ENCODE measurements around the gene PGK1. TPM values are rescaled to one million over a fixed set of nuclear protein-coding genes. Genes with fewer than 3 reads are reported as not detected.

PGK1 gene
- total and polyA plus RNA-seq, 9 of the 15 experiments (the other 6 are each of a cell fraction or from before 2014, with no cell fraction given): 199 to 1,378 (median 378) TPM

DNA sequence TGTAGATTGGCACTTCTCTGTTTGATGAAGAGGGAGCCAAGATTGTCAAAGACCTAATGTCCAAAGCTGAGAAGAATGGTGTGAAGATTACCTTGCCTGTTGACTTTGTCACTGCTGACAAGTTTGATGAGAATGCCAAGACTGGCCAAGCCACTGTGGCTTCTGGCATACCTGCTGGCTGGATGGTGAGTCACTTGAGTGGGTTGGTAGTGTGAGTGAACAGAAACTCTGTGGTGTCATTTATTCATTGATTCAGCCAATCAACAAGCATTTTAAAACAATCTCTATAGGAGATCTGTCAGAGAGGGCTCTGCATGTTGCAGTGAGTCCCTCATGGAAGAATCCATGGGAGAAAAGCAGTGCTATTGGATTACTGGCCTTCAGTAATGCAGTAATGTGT lies 19.1 kb downstream of the PGK1 start (continued):
- TF ChIP-seq SAFB (IDR thresholded peaks at IDR 0.05; ENCODE audit: borderline replicate concordance, low read depth, low read length): no peak
- TF ChIP-seq TAF9B (IDR thresholded peaks at IDR 0.05; ENCODE audit: partially characterized antibody): no peak
- TF ChIP-seq PBX2 (CRISPR knock-in tag; IDR thresholded peaks at IDR 0.05; ENCODE audit: low read depth): no peak
- TF ChIP-seq PBX2 (tag; conservative IDR thresholded peaks at IDR 0.05; ENCODE audit: low read depth): no peak
- TF ChIP-seq ZNF655 (CRISPR knock-in tag; IDR thresholded peaks at IDR 0.05): no peak

DNA sequence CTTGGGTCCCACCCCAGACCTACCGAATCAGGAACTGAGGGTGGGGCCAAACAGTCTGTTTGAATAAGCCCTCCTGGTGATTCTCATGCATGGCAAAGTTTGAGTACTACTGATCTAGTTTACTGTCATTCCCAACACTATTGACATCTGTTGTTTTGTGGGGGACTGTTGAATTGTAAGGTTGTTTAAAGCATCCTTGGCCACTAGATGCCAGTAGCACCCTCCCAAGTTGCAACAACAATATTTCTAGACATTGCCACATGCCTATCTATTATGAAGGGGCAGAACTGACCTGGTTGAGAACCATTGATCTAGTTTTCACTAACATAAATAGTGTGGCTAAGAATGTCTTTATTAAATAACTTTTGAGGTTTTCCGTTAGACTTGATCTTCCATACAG lies 20.3 kb downstream of the PGK1 start:
- Histone ChIP-seq H3K4me1 (replicated peaks in 1 of 2; ENCODE audit: control insufficient read depth in 2 of 2, insufficient read depth in 2 of 2, low read length in 2 of 2) (no peaks in the 10 kb centered on the region), H3K9me1 (ENCODE audit: control insufficient read depth, insufficient read depth, low read length) (peaks cover 3% of the 10 kb centered on the region), H3K27ac (ENCODE audit: extremely low read depth, low read depth, low read length) (no peak overlapping the region), H3K79me2 (ENCODE audit: control insufficient read depth, insufficient read depth, low read length) (peaks cover 29% of the 10 kb centered on the region), H3K9ac (ENCODE audit: insufficient read depth in 1 of 2, low read depth in 2 of 2, low read length in 2 of 2) (no peak overlapping the region), H2AFZ (ENCODE audit: low read depth, low read length) (no peak overlapping the region), H4K20me1 (replicated peaks; ENCODE audit: control insufficient read depth, insufficient read depth, low read length) (peaks cover 17% of the 10 kb centered on the region), H3K36me3 (ENCODE audit: control insufficient read depth, insufficient read depth, low read length) (peaks cover 94% of the 10 kb centered on the region), H3K27me3 (ENCODE audit: control insufficient read depth in 2 of 2, insufficient read depth in 2 of 2, low read length in 2 of 2) (no peaks in the 10 kb centered on the region), H3K4me3 (no peak overlapping the region), H3K9me3 (replicated peaks; ENCODE audit: control insufficient read depth, insufficient read depth, low read depth, low read length) (no peaks in the 10 kb centered on the region), H3K4me2 (ENCODE audit: insufficient read depth, low read length) (no peak overlapping the region)
- ATAC-seq (peak; percentile 62), FAIRE-seq (no peak), DNase-seq (ENCODE audit: extremely low read depth in 1 of 4, low spot score in 3 of 4) (no peak)
- intact Hi-C loops (cut with micrococcal nuclease): no loop called here
- TF ChIP-seq RAD21 (CRISPR knock-in tag; conservative IDR thresholded peaks at IDR 0.05 in 1 of 2, IDR thresholded peaks at IDR 0.05 in 1 of 2) (peak in 1 of 2 experiments; percentile 29; a peak in 2 of 4 replicates), ZNF384 (IDR thresholded peaks at IDR 0.05; ENCODE audit: low read depth, low read length) (no peak), YY1 (IDR thresholded peaks at IDR 0.05; ENCODE audit: borderline replicate concordance in 1 of 3, control insufficient read depth in 1 of 3, extremely low read depth in 1 of 3, insufficient read depth in 3 of 3, insufficient read length in 1 of 3, insufficient replicate concordance in 2 of 3, low read depth in 1 of 3, low read length in 2 of 3) (no peak)
- 81% methylated on average over 2 of the region's 2 CpGs for WGBS (ENCODE audit: insufficient coverage, low coverage, missing lambda C conversion rate)
- no TSS peak for BruUV-seq (replicated peaks)
- CTCF ChIA-PET (ENCODE audit: low intra/inter-chr PET ratio): no interaction called here
- in situ Hi-C loops (cut with MboI): no loop called here
- POLR2A ChIA-PET: interaction anchor here (1.2 to 1.5 kb wide), 3 partner anchors 10 to 19 kb away, joined by 3 to 4 read pairs (median 3); no protein-coding TSS in a partner anchor

All from K562 (cell line).